AG10803 (cell line): ENCODE data around the gene HNRNPM.
A peak's percentile ranks its signal among the peaks of the same experiment; 100 is the strongest.

Experiments used
- DNase-seq: peaks from one replicate; pipeline ENCODE4 v3.0.0; 2010; ENCODE audit warnings: low read depth
- H3K4me3 ChIP-seq: 2 replicates; pipeline ENCODE4 v1.5.1; 2011; ENCODE audit warnings: mild to moderate bottlenecking, low read length, control low read depth
- TF ChIP-seq, protein P1 (sequence below): conservative IDR thresholded peaks from 2 replicates; pipeline ENCODE4 v1.5.1; 2011; ENCODE audit warnings: mild to moderate bottlenecking, low read length, control low read depth, inconsistent platforms

The HNRNPM gene

GRCh38 chr19:8526345-8527091 is 81.7 kb downstream of the HNRNPM start:
- TF ChIP-seq, protein P1, sequence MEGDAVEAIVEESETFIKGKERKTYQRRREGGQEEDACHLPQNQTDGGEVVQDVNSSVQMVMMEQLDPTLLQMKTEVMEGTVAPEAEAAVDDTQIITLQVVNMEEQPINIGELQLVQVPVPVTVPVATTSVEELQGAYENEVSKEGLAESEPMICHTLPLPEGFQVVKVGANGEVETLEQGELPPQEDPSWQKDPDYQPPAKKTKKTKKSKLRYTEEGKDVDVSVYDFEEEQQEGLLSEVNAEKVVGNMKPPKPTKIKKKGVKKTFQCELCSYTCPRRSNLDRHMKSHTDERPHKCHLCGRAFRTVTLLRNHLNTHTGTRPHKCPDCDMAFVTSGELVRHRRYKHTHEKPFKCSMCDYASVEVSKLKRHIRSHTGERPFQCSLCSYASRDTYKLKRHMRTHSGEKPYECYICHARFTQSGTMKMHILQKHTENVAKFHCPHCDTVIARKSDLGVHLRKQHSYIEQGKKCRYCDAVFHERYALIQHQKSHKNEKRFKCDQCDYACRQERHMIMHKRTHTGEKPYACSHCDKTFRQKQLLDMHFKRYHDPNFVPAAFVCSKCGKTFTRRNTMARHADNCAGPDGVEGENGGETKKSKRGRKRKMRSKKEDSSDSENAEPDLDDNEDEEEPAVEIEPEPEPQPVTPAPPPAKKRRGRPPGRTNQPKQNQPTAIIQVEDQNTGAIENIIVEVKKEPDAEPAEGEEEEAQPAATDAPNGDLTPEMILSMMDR: no peak
- H3K4me3 ChIP-seq: peak overlapping the region; percentile 92
- DNase-seq: peak; percentile 88

DNA sequence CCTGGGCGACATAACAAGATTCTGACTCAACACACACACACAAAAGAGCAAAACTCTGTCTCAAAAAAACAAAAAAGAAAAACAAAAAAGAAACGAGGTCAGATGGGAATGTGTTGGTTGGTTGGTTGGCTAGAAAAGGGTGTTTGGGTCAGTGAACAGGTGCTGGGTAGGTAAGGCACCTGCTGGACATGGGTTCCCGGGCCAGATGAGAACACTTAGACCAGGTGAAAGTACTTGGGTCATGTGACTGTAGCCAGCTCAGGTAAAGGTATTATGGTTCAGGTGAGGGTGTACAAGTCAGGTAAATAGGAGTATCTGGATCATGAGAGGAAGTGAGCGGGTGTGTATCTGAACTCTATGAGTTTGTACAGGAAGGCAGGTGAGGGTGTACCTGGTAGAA is 83.7 kb downstream of the HNRNPM start:
- TF ChIP-seq, protein P1: no peak
- no peak overlapping the region for H3K4me3 ChIP-seq
- no peak for DNase-seq

- H3K4me3 ChIP-seq: no peak overlapping the region
- DNase-seq: no peak
- TF ChIP-seq, protein P1: no peak
These were observed 84.7 kb downstream of the HNRNPM start for GRCh38 chr19:8529369-8530006.

- TF ChIP-seq, protein P1: no peak
- no peak overlapping the region for H3K4me3 ChIP-seq
- no peak for DNase-seq
These were observed 85.4 kb downstream of the HNRNPM start for GRCh38 chr19:8530061-8530679.

DNA sequence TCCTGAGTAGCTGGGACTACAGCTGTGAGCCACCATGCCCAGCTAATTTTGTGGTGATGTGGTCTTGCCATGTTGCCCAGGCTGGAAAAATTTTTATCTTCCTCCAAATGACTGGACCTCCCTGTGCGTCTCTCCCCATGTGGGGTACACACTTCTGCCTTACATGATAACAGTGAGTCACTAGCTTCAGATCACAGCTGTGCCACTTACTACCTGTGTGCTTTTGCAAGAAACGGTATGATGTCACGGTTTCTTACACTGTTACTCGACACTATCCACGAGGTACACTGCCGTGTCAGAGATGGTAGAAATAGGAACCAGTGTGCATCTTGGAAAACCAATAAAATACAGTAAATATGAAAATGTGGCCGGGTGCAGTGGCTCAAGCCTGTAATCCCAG is 86.7 kb downstream of the HNRNPM start:
- TF ChIP-seq, protein P1: no peak
- DNase-seq: no peak

DNA sequence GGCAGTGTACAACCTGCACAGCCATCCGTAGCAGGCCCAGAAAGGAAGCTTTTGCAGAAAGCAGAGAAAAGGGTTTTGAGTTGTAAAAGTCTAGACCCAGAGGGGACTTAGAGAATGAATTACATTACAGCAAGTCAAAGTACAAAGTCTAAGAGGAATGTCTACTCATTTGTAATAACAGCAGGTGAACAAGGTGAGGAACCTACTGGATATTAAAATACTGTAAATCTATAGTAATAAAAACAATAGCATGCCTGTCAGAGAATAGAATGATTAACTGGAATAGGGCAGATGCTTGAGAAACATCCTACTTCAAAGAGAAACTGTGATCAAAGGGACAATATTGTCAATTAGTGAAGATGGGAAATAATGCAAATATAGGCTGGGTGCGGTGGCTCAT is 87.5 kb downstream of the HNRNPM start:
- H3K4me3 ChIP-seq: no peak overlapping the region
- TF ChIP-seq, protein P1: no peak
- DNase-seq: no peak

More for the DNA sequence above, 86.7 kb downstream of the HNRNPM start:
- H3K4me3 ChIP-seq: no peak overlapping the region
